ENCODE measurements around the gene EDC3. TPM values are rescaled to one million over a fixed set of nuclear protein-coding genes. Genes with fewer than 3 reads are reported as not detected.
"Not testable (repeated sequence)": the region's sequence is repeated elsewhere in the genome, so short reads cannot be mapped to it uniquely, and the experiment has no call there.

The EDC3 gene
- total RNA-seq, 4 donors from 2014 or later: 13.0 to 52.4 (median 23.5) TPM

DNA sequence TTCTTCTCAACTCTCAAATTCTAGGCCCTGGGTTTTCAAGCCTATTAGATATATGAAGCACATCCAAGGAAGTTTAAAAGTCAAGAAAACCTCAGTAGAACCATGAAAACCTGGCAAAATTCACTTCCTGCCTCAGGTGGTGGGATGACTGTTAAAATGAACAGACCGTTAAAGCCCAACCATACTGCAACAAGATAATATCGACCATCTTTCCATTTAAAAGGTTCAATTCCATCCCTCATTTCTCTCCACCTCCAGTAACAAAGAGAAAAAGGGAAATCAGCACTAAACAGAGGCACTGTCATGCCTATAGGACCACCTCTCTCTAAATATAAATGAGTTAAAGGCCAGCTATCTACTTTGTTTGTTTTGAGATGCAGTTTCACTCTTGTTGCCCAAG is 31.2 kb downstream of the EDC3 start:
- Histone ChIP-seq H3K4me1 (peaks cover 14% of the 10 kb centered on the region), H3K9me3 (no peaks in the 10 kb centered on the region), H3K36me3 (peaks cover 19% of the 10 kb centered on the region), H3K4me3 (no peak overlapping the region), H3K27me3 (no peaks in the 10 kb centered on the region), H3K27ac (no peak overlapping the region)
- WGBS: 85% methylated on average over 2 of the region's 2 CpGs
- DNase-seq (ENCODE audit: low spot score in 2 of 2): no peak
- TF ChIP-seq POLR2A (IDR thresholded peaks at IDR 0.05): no peak
- no peak for TF ChIP-seq POLR2AphosphoS5 (IDR thresholded peaks at IDR 0.05)
- no peak for TF ChIP-seq EP300 (IDR thresholded peaks at IDR 0.05)
- TF ChIP-seq, protein P1, sequence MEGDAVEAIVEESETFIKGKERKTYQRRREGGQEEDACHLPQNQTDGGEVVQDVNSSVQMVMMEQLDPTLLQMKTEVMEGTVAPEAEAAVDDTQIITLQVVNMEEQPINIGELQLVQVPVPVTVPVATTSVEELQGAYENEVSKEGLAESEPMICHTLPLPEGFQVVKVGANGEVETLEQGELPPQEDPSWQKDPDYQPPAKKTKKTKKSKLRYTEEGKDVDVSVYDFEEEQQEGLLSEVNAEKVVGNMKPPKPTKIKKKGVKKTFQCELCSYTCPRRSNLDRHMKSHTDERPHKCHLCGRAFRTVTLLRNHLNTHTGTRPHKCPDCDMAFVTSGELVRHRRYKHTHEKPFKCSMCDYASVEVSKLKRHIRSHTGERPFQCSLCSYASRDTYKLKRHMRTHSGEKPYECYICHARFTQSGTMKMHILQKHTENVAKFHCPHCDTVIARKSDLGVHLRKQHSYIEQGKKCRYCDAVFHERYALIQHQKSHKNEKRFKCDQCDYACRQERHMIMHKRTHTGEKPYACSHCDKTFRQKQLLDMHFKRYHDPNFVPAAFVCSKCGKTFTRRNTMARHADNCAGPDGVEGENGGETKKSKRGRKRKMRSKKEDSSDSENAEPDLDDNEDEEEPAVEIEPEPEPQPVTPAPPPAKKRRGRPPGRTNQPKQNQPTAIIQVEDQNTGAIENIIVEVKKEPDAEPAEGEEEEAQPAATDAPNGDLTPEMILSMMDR (IDR thresholded peaks at IDR 0.05): no peak

DNA sequence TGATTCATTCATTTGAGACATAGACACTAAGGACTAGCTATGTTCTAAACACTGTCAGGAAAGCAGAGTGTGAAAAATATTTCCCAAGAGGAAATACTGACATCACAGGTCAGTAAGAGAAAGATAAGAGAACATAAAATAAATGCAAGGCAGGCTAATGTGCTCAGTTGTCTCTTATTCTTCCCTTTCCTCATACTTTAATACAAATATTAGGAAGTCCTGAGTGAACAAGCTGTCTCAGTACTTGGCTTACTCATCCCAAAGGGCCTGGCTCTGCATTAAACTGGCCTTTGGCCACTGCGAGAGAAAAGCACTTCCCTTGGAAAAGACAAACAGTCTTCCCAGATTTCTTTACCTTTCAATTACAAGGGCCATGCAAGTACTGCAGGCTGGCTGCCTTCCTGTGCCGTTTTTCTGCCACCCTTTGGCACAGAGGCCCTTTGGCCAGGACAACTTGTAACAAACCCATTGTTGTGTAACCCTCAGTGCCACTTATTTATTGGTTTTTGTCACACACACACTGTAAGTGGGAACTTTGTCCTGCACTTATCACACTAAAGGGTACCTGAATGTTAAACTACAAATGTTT is 31.7 kb downstream of the EDC3 start:
- H3K27ac ChIP-seq: no peak overlapping the region
- peaks cover 14% of the 10 kb centered on the region for H3K36me3 ChIP-seq
- H3K9me3 ChIP-seq: no peaks in the 10 kb centered on the region
- 19% methylated on average over 2 of the region's 2 CpGs for WGBS
- H3K27me3 ChIP-seq: no peaks in the 10 kb centered on the region
- no peak overlapping the region for H3K4me3 ChIP-seq
- TF ChIP-seq POLR2A (IDR thresholded peaks at IDR 0.05) (no peak), POLR2AphosphoS5 (IDR thresholded peaks at IDR 0.05) (no peak), EP300 (IDR thresholded peaks at IDR 0.05) (no peak)
- TF ChIP-seq, protein P1 (IDR thresholded peaks at IDR 0.05): no peak
- DNase-seq (ENCODE audit: low spot score in 2 of 2): no peak
- peaks cover 14% of the 10 kb centered on the region for H3K4me1 ChIP-seq

DNA sequence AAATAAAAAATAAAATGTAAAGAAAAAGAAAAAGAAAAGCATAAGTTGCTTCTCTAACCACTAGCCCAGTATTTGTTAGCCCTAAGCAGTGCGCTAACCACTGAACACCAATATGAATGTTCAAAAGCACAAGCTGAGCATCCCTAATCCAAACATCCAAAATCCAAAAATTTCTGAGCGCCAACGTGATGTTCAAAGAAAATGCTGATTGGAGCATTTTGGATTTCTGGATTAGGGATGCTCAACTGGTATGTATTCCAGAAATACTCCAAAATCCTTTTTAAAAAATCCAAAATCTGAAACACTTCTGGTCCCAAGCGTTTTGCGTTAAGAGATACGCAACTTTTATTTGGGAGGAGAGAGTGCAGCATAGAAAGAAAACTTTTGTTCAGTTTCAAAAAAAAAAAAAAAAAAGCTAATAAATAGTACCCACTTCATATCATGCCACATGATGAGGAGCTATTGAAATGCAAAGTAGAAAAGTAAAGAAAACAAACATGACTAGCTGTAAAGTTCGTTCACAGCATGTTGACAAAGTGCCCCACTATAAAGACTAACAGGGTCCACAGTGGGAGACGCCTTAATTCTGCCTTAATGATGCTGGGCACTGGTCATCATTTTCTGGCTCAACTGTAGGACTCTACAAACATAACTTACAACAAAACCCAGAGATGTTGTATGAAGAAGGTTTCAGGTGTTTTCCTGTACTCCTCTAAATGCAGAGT is 32.4 kb downstream of the EDC3 start:
- Histone ChIP-seq H3K4me1 (peaks cover 14% of the 10 kb centered on the region), H3K4me3 (no peak overlapping the region), H3K9me3 (no peaks in the 10 kb centered on the region), H3K27ac (no peak overlapping the region), H3K27me3 (no peaks in the 10 kb centered on the region), H3K36me3 (peaks cover 9% of the 10 kb centered on the region)
- DNase-seq (ENCODE audit: low spot score in 2 of 2): no peak
- 88% methylated on average over 8 of the region's 8 CpGs for WGBS
- TF ChIP-seq, protein P1 (IDR thresholded peaks at IDR 0.05): no peak
- TF ChIP-seq POLR2AphosphoS5 (IDR thresholded peaks at IDR 0.05) (no peak), EP300 (IDR thresholded peaks at IDR 0.05) (no peak), POLR2A (IDR thresholded peaks at IDR 0.05) (no peak)

DNA sequence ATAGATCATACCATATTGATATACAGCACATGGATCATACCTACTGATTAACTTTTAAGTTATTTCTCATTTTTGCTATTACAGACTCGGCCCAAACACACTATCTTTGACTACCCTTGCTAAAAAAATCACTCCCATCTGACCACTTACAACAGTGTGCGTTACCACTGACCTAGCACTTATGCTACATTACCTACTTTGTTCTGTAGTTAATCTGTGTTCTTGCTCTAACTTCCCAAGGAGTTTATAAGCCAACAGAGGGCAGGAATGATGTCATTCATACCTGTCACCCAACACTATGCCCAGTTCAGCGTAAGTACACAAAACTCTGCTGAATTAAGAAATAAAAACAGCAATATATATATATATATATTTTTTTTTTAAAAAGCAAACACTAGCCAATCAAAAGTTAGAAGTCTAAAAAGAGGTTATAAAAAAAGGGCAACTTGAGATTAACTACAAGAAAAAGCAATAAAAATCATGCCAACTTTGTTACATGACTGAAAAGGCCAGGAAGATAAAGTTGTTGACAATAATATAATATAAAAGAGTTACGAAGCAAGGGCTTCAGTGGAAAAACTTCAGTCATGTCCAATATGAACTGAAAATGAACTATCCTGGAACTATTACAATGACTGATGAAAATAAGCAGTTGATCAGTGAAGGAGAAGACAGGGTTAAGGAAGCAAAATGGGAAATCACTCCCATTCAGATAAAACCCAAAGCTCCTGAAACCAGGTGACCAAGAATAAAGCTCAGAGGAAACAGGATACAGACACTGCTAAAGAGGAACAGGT is 33.6 kb downstream of the EDC3 start:
- Histone ChIP-seq H3K27ac (no peak overlapping the region), H3K4me1 (peaks cover 14% of the 10 kb centered on the region), H3K27me3 (no peaks in the 10 kb centered on the region), H3K4me3 (no peak overlapping the region), H3K36me3 (peaks cover 3% of the 10 kb centered on the region), H3K9me3 (no peaks in the 10 kb centered on the region)
- no peak for DNase-seq (ENCODE audit: low spot score in 2 of 2)
- TF ChIP-seq POLR2AphosphoS5 (IDR thresholded peaks at IDR 0.05): no peak
- no peak for TF ChIP-seq POLR2A (IDR thresholded peaks at IDR 0.05)
- TF ChIP-seq, protein P1 (IDR thresholded peaks at IDR 0.05): no peak
- no peak for TF ChIP-seq EP300 (IDR thresholded peaks at IDR 0.05)
- WGBS: 95% methylated on average over 4 of the region's 4 CpGs

DNA sequence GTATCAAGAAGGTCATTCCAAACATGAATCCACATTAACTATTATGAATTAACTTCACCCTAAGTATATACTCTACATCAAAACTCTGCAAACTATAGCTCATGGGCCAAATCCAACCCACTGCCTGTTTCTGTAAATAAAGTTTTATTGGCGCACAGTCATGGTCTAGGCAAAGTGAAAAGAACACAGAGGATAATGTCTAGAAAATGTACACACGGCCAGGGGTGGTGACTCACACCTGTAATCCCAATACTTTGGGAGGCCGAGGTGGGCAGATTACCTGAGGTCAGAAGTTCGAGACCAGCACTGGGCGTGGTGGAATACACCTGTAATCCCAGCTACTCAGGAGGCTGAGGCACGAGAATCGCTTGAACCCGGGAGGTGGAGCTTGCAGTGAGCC is 34.5 kb downstream of the EDC3 start:
- H3K27me3 ChIP-seq; H3K36me3 ChIP-seq; H3K27ac ChIP-seq; H3K4me3 ChIP-seq; H3K9me3 ChIP-seq; DNase-seq (ENCODE audit: low spot score in 2 of 2): not testable (repeated sequence)
- H3K4me1 ChIP-seq: peaks cover 14% of the 10 kb centered on the region
- 95% methylated on average over 8 of the region's 8 CpGs for WGBS
